ENCODE data around the gene IQCF6.

- TF ChIP-seq CTCF (IDR thresholded peaks at IDR 0.05): no peak
- TF ChIP-seq POLR2A (IDR thresholded peaks at IDR 0.05): no peak
Measured at GRCh38 chr3:51813539-51813938, 34.5 kb upstream of the IQCF6 start.
